WTC11 (cell line): ENCODE data around the gene TNPO1. TPM values are rescaled to one million over a fixed set of nuclear protein-coding genes. Genes with fewer than 3 reads are reported as not detected.

Experiments used
- ATAC-seq: fragments of 200-7000 bp; cut with Tn5 transposase; 2 replicates; pipeline ENCODE4 v1.10.0; 2021; ENCODE audit warnings: mild to moderate bottlenecking, moderate library complexity
- CTCF ChIA-PET: fragments of 300-600 bp; sonication (Branson Sonifier 250); formaldehyde crosslinking; loops from one replicate; lab custom pipeline; 2021; ENCODE audit warnings: antibody characterized with exemption; lab: Charles Lee
- POLR2A ChIA-PET: fragments of 350-600 bp; sonication (Branson Sonifier 250); formaldehyde crosslinking; loops from one replicate; lab custom pipeline; 2021; ENCODE audit warnings: antibody characterized with exemption; lab: Charles Lee
- DNase-seq: peaks from one replicate; pipeline ENCODE4 v3.0.0; 2021; ENCODE audit warnings: low spot score
- H3K27ac Mint-ChIP-seq: 2 replicates; pipeline ENCODE4 v1.8.0; 2021; ENCODE audit warnings: mixed read lengths
- H3K27me3 Mint-ChIP-seq: 2 replicates; pipeline ENCODE4 v1.8.0; 2021; ENCODE audit warnings: low read depth, mild to moderate bottlenecking, moderate library complexity, mixed read lengths
- H3K36me3 Mint-ChIP-seq: 2 replicates; pipeline ENCODE4 v1.8.0; 2021; ENCODE audit warnings: mixed read lengths
- H3K4me1 Mint-ChIP-seq: 2 replicates; pipeline ENCODE4 v1.8.0; 2022; ENCODE audit warnings: mixed read lengths
- H3K4me3 Mint-ChIP-seq: 2 replicates; pipeline ENCODE4 v1.8.0; 2021; ENCODE audit warnings: mild to moderate bottlenecking, moderate library complexity, mixed read lengths
- H3K9me3 Mint-ChIP-seq: 2 replicates; pipeline ENCODE4 v1.8.0; 2021; ENCODE audit warnings: mixed read lengths
- ARID4B ChIP-seq: sonication (generic); formaldehyde crosslinking; IDR thresholded peaks from 2 replicates; pipeline ENCODE4 v1.8.0; 2023; ENCODE audit warnings: missing genetic modification reagents, mild to moderate bottlenecking, borderline replicate concordance
- CREB1 ChIP-seq: sonication (generic); formaldehyde crosslinking; IDR thresholded peaks from 2 replicates; pipeline ENCODE4 v1.8.0; 2023; ENCODE audit warnings: mild to moderate bottlenecking, missing genetic modification reagents
- CREM ChIP-seq: sonication (generic); formaldehyde crosslinking; IDR thresholded peaks from 2 replicates; pipeline ENCODE4 v1.8.1; 2022; ENCODE audit warnings: mild to moderate bottlenecking, missing genetic modification reagents, moderate library complexity
- E2F5 ChIP-seq: sonication (generic); formaldehyde crosslinking; IDR thresholded peaks from 2 replicates; pipeline ENCODE4 v1.8.1; 2022; ENCODE audit warnings: mild to moderate bottlenecking, moderate library complexity, missing genetic modification reagents
- ELF4 ChIP-seq: sonication (generic); formaldehyde crosslinking; IDR thresholded peaks from 2 replicates; pipeline ENCODE4 v1.8.1; 2022; ENCODE audit warnings: low read depth, mild to moderate bottlenecking, moderate library complexity, missing genetic modification reagents
- GABPB1 ChIP-seq: sonication (generic); formaldehyde crosslinking; IDR thresholded peaks from 2 replicates; pipeline ENCODE4 v1.8.1; 2023; ENCODE audit warnings: mild to moderate bottlenecking, missing genetic modification reagents
- NFATC4 ChIP-seq: fragments of 250-450 bp; sonication (Bioruptor Pico); IDR thresholded peaks from 2 replicates; pipeline ENCODE4 v1.9.0; 2021; ENCODE audit warnings: mild to moderate bottlenecking
- NFE2L1 ChIP-seq: sonication (generic); formaldehyde crosslinking; IDR thresholded peaks from 2 replicates; pipeline ENCODE4 v1.8.1; 2023; ENCODE audit warnings: missing genetic modification reagents
- NFYB ChIP-seq: sonication (generic); formaldehyde crosslinking; conservative IDR thresholded peaks from 2 replicates; pipeline ENCODE4 v1.8.0; 2022; ENCODE audit warnings: low read depth, missing genetic modification reagents
- SMAD4 ChIP-seq: sonication (generic); formaldehyde crosslinking; IDR thresholded peaks from 2 replicates; pipeline ENCODE4 v1.8.0; 2022; ENCODE audit warnings: mild to moderate bottlenecking, missing genetic modification reagents
- TP53 ChIP-seq: sonication (generic); formaldehyde crosslinking; IDR thresholded peaks from 2 replicates; pipeline ENCODE4 v1.8.1; 2023; ENCODE audit warnings: mild to moderate bottlenecking, missing genetic modification reagents
- ZBTB43 ChIP-seq: sonication (generic); formaldehyde crosslinking; IDR thresholded peaks from 2 replicates; pipeline ENCODE4 v1.8.1; 2023; ENCODE audit warnings: mild to moderate bottlenecking, missing genetic modification reagents
- ZNF219 ChIP-seq: sonication (generic); formaldehyde crosslinking; IDR thresholded peaks from 2 replicates; pipeline ENCODE4 v1.8.0; 2023; ENCODE audit warnings: missing genetic modification reagents, mild to moderate bottlenecking, borderline replicate concordance
- ZNF416 ChIP-seq: fragments of 250-450 bp; sonication (Bioruptor Pico); IDR thresholded peaks from 2 replicates; pipeline ENCODE4 v1.9.0; 2021; ENCODE audit warnings: mild to moderate bottlenecking, inconsistent platforms
- total RNA-seq: library from RNA; stranded (reverse); gene quantifications from 3 replicates; pipeline ENCODE4 v1.2.3, GENCODE V29; 2021

The TNPO1 gene
- total RNA-seq, 1 experiment from 2014 or later, result 150 TPM

GRCh38 chr5:72848474-72849428 lies 32.3 kb downstream of the TNPO1 start:
- ChIA-PET POLR2A (interaction anchor here (1.1 kb wide), 1 partner anchor 32 kb away, joined by 3 read pairs; the partner anchor contains the start of gene TNPO1), CTCF (interaction anchor here (1.1 to 1.2 kb wide), 2 partner anchors 30 to 483 kb away, joined by 4 to 6 read pairs; no protein-coding TSS in a partner anchor)
- Mint-ChIP-seq H3K36me3 (peaks cover 18% of the 10 kb centered on the region), H3K9me3 (no peaks in the 10 kb centered on the region), H3K27me3 (no peaks in the 10 kb centered on the region), H3K4me1 (peaks cover 57% of the 10 kb centered on the region), H3K4me3 (peak overlapping the region; percentile 94), H3K27ac (peak overlapping the region; percentile 94)
- TF ChIP-seq ZNF416 (CRISPR knock-in tag) (no peak), CREM (CRISPR knock-in tag) (no peak), TP53 (0 out of 2 replicates have a peak, but pooled peaks have one; percentile 29), SMAD4 (CRISPR knock-in tag) (0 out of 2 replicates have a peak, but pooled peaks have one; percentile 1)
- DNase-seq, result peak; percentile 56
- ATAC-seq, result peak; percentile 61

- Mint-ChIP-seq H3K4me3 (peak overlapping the region; percentile 94), H3K9me3 (no peaks in the 10 kb centered on the region)
- DNase-seq, result no peak
- TF ChIP-seq NFATC4 (CRISPR knock-in tag), result no peak
- TF ChIP-seq CREB1, result no peak
- TF ChIP-seq, all 79 proteins: peak for 0
- POLR2A ChIA-PET, result no interaction called here
- no peak for ATAC-seq
- Mint-ChIP-seq H3K27ac (peak overlapping the region; percentile 12; the same call in 1 of the 2 replicates), H3K36me3 (peaks cover 18% of the 10 kb centered on the region), H3K4me1 (peaks cover 51% of the 10 kb centered on the region), H3K27me3 (no peaks in the 10 kb centered on the region)
- CTCF ChIA-PET, result interaction anchor here (1.1 to 1.2 kb wide), 2 partner anchors 31 to 484 kb away, joined by 4 to 6 read pairs; no protein-coding TSS in a partner anchor
Measured at GRCh38 chr5:72849546-72849945, 33.1 kb downstream of the TNPO1 start.

GRCh38 chr5:72850113-72850512 lies 33.7 kb downstream of the TNPO1 start:
- H3K36me3 Mint-ChIP-seq, result peaks cover 18% of the 10 kb centered on the region
- TF ChIP-seq NFYB (no peak), ZBTB43 (CRISPR knock-in tag) (no peak), NFE2L1 (CRISPR knock-in tag) (no peak), CREM (CRISPR knock-in tag) (no peak), E2F5 (CRISPR knock-in tag) (no peak), ELF4 (CRISPR knock-in tag) (no peak), ZNF219 (no peak), ARID4B (CRISPR knock-in tag) (no peak), GABPB1 (CRISPR knock-in tag) (no peak)
- POLR2A ChIA-PET, result no interaction called here

More at GRCh38 chr5:72850113-72850512, 33.7 kb downstream of the TNPO1 start:
- H3K9me3 Mint-ChIP-seq, result no peaks in the 10 kb centered on the region
- CTCF ChIA-PET, result no interaction called here
- H3K27ac Mint-ChIP-seq, result peak overlapping the region; percentile 73
- H3K4me3 Mint-ChIP-seq, result peak overlapping the region; percentile 94
- ATAC-seq, result no peak
- peaks cover 51% of the 10 kb centered on the region for H3K4me1 Mint-ChIP-seq
- no peak for DNase-seq
- no peaks in the 10 kb centered on the region for H3K27me3 Mint-ChIP-seq
